Measurements from ENCODE around the gene PFDN4. TPM values are rescaled to one million over a fixed set of nuclear protein-coding genes. Genes with fewer than 3 reads are reported as not detected.

Gene PFDN4
- total and polyA plus RNA-seq, 2 of the 13 experiments (the other 11 are each of a cell fraction or from before 2014, with no cell fraction given) = 59.8 to 227 TPM

GRCh38 chr20:54251096-54251495 is 43.2 kb downstream of the PFDN4 start:
- POLR2A ChIA-PET = no interaction called here
- H3K27ac ChIP-seq (ENCODE audit: extremely low read length, insufficient read depth, low read length) = no peak overlapping the region
- in situ Hi-C loops (cut with HindIII; ENCODE audit: extremely low pct_ligation_motif_present, low pct_unique_long_range_greater_than_20kb) (no loop called here), intact Hi-C loops (cut with micrococcal nuclease; ENCODE audit: unreplicated experiment) (no loop called here)
- no peaks in the 10 kb centered on the region for H4K20me1 ChIP-seq (ENCODE audit: insufficient read depth, low read length)
- H3K4me2 ChIP-seq (ENCODE audit: low read depth, low read length) = no peak overlapping the region
- DNase-seq (ENCODE audit: low spot score) (no peak), ATAC-seq (no peak), FAIRE-seq (no peak)
- no peaks in the 10 kb centered on the region for H3K36me3 ChIP-seq (replicated peaks in 1 of 2; ENCODE audit: control insufficient read depth in 1 of 2, insufficient read depth in 2 of 2, low read length in 2 of 2)
- no peaks in the 10 kb centered on the region for H3K4me1 ChIP-seq (ENCODE audit: insufficient read depth, low read length)
- no peaks in the 10 kb centered on the region for H3K27me3 ChIP-seq (ENCODE audit: control insufficient read depth in 1 of 2, insufficient read depth in 2 of 2, low read length in 2 of 2)
- no peaks in the 10 kb centered on the region for H3K9me3 ChIP-seq (ENCODE audit: low read length)
- WGBS (ENCODE audit: low lambda C conversion rate) = 17% methylated on average over 3 of the region's 3 CpGs
- CTCF ChIA-PET (ENCODE audit: low intra/inter-chr PET ratio, low total read pairs) = no interaction called here
- BruUV-seq (replicated peaks) = no TSS peak
- no peak for TF ChIP-seq FOXO1 (CRISPR knock-in tag; IDR thresholded peaks at IDR 0.05)
- peak; percentile 98 for TF ChIP-seq CREB1 (IDR thresholded peaks at IDR 0.05)
- no peak for TF ChIP-seq CREB1 (CRISPR knock-in tag; IDR thresholded peaks at IDR 0.05)
- TF ChIP-seq ATF7 (IDR thresholded peaks at IDR 0.05) = peak; percentile 98
- no peak for TF ChIP-seq ATF7 (CRISPR knock-in tag; IDR thresholded peaks at IDR 0.05)
- no peak overlapping the region for H2AFZ ChIP-seq (ENCODE audit: low read length)
- H3K9ac ChIP-seq (ENCODE audit: insufficient read depth, low read depth, low read length) = no peak overlapping the region
- H3K79me2 ChIP-seq (ENCODE audit: insufficient read depth, low read length) = no peaks in the 10 kb centered on the region
- H3K4me3 ChIP-seq (replicated peaks in 1 of 3; ENCODE audit: insufficient read depth in 1 of 3, low read depth in 2 of 3, low read length in 3 of 3) = no peak overlapping the region

GRCh38 chr20:54254596-54254995 is 46.7 kb downstream of the PFDN4 start:
- intact Hi-C loops (cut with micrococcal nuclease; ENCODE audit: unreplicated experiment) = no loop called here
- TF ChIP-seq HDAC2 (CRISPR knock-in tag; IDR thresholded peaks at IDR 0.05) (no peak), NR2F1 (CRISPR knock-in tag; IDR thresholded peaks at IDR 0.05) (no peak), ZBTB34 (CRISPR knock-in tag; IDR thresholded peaks at IDR 0.05) (no peak), FOXK1 (CRISPR knock-in tag; IDR thresholded peaks at IDR 0.05; ENCODE audit: borderline replicate concordance, low read depth) (no peak), XRCC5 (optimal IDR thresholded peaks at IDR 0.05; ENCODE audit: low read length) (no peak), ZNF44 (CRISPR knock-in tag; IDR thresholded peaks at IDR 0.05) (no peak), ZNF30 (CRISPR knock-in tag; IDR thresholded peaks at IDR 0.05) (no peak), MEIS1 (CRISPR knock-in tag; IDR thresholded peaks at IDR 0.05; ENCODE audit: borderline replicate concordance) (no peak), HBP1 (CRISPR knock-in tag; IDR thresholded peaks at IDR 0.05; ENCODE audit: low read depth) (no peak), PCBP1 (IDR thresholded peaks at IDR 0.05; ENCODE audit: borderline replicate concordance, low read depth, low read length) (no peak), ZNF792 (CRISPR knock-in tag; IDR thresholded peaks at IDR 0.05) (no peak), ZNF569 (CRISPR knock-in tag; IDR thresholded peaks at IDR 0.05; ENCODE audit: borderline replicate concordance) (no peak), ZNF713 (CRISPR knock-in tag; IDR thresholded peaks at IDR 0.05) (no peak), MTERF4 (CRISPR knock-in tag; IDR thresholded peaks at IDR 0.05) (no peak)

More at GRCh38 chr20:54254596-54254995, 46.7 kb downstream of the PFDN4 start:
- no peak for DNase-seq (ENCODE audit: low spot score)
- Histone ChIP-seq H3K4me3 (replicated peaks in 1 of 3; ENCODE audit: insufficient read depth in 1 of 3, low read depth in 2 of 3, low read length in 3 of 3) (no peak overlapping the region), H3K36me3 (replicated peaks in 1 of 2; ENCODE audit: control insufficient read depth in 1 of 2, insufficient read depth in 2 of 2, low read length in 2 of 2) (no peaks in the 10 kb centered on the region), H3K79me2 (ENCODE audit: insufficient read depth, low read length) (no peaks in the 10 kb centered on the region), H3K9ac (ENCODE audit: insufficient read depth, low read depth, low read length) (no peak overlapping the region), H3K9me3 (ENCODE audit: low read length) (no peaks in the 10 kb centered on the region), H4K20me1 (ENCODE audit: insufficient read depth, low read length) (no peaks in the 10 kb centered on the region), H3K27ac (ENCODE audit: extremely low read length, insufficient read depth, low read length) (no peak overlapping the region), H2AFZ (ENCODE audit: low read length) (no peak overlapping the region), H3K4me2 (ENCODE audit: low read depth, low read length) (no peak overlapping the region), H3K27me3 (ENCODE audit: control insufficient read depth in 1 of 2, insufficient read depth in 2 of 2, low read length in 2 of 2) (no peaks in the 10 kb centered on the region), H3K4me1 (ENCODE audit: insufficient read depth, low read length) (no peaks in the 10 kb centered on the region)
- ATAC-seq = no peak
- no TSS peak for BruUV-seq (replicated peaks)
- WGBS (ENCODE audit: low lambda C conversion rate) = 17% methylated on average over 4 of the region's 4 CpGs
- no peak for FAIRE-seq
- ChIA-PET POLR2A (no interaction called here), CTCF (ENCODE audit: low intra/inter-chr PET ratio, low total read pairs) (no interaction called here)
- in situ Hi-C loops (cut with HindIII; ENCODE audit: extremely low pct_ligation_motif_present, low pct_unique_long_range_greater_than_20kb) = no loop called here
